BE2C (cell line): Measurements from ENCODE around the gene TTLL6.
"Not testable (repeated sequence)": the region's sequence is repeated elsewhere in the genome, so short reads cannot be mapped to it uniquely, and the experiment has no call there.

Source experiments
- DNase-seq: peaks from one replicate; pipeline ENCODE4 v3.0.0-alpha.2; 2020
- H3K27me3 ChIP-seq: fragments of 250-450 bp; sonication (Bioruptor Pico); 2 replicates; pipeline ENCODE4 v1.5.1; 2020; ENCODE audit warnings: mild to moderate bottlenecking
- H3K36me3 ChIP-seq: fragments of 250-450 bp; sonication (Bioruptor Pico); 2 replicates; pipeline ENCODE4 v1.5.1; 2020; ENCODE audit warnings: mild to moderate bottlenecking
- H3K4me1 ChIP-seq: fragments of 250-450 bp; sonication (Bioruptor Pico); 2 replicates; pipeline ENCODE4 v1.5.1; 2020
- H3K4me3 ChIP-seq: 2 replicates; pipeline ENCODE4 v1.5.1; 2011; ENCODE audit warnings: low read depth, low read length
- H3K9me3 ChIP-seq: fragments of 250-450 bp; sonication (Bioruptor Pico); 2 replicates; pipeline ENCODE4 v1.5.1; 2020
- CTCF ChIP-seq: IDR thresholded peaks from 2 replicates; pipeline ENCODE4 v1.5.1; 2012; ENCODE audit warnings: mild to moderate bottlenecking, low read depth, low read length

Gene TTLL6

DNA sequence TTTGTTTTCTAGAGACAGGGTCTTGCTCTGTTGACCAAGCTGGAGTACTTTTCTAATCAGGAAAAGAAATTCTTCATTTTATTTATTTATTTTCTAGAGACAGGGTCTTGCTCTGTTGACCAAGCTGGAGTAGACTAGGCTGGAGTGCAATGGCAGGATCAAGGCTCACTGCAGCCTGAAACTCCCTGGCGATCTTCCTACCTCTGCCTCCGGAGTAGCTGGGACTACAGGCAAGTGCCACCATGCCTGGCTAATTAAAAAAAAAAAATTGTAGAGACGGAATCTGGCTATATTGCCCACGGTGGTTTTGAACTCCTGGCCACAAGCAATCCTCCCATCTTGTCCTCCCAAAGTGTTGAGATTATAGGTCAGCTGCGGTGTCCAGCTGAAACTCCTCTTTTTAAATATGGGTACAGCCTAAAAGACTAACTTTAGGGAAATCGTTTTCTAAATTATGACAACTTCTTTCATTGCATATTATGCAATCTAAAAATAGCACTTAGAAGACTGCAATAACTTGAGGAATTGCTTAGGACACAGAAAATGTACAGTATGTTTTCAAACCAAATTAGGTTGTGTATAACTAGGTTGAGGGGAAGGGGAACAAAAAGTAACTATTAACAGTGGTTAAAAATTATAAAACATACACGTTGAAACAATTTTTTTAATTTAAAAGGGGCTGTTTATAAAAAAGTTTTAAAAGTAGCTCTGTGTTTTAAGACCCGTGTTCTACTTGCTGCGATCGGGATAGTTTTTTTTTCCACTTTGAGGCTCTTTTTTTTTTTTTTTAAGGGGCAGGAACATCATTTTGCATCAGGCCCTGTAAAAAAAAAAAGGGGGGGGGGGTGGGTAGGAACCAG is 99.4 kb downstream of the TTLL6 start:
- Histone ChIP-seq H3K27me3 (peaks cover 95% of the 10 kb centered on the region), H3K36me3 (no peaks in the 10 kb centered on the region), H3K4me3 (no peak overlapping the region), H3K4me1 (no peaks in the 10 kb centered on the region), H3K9me3 (no peaks in the 10 kb centered on the region)
- DNase-seq, result no peak
- no peak for TF ChIP-seq CTCF

DNA sequence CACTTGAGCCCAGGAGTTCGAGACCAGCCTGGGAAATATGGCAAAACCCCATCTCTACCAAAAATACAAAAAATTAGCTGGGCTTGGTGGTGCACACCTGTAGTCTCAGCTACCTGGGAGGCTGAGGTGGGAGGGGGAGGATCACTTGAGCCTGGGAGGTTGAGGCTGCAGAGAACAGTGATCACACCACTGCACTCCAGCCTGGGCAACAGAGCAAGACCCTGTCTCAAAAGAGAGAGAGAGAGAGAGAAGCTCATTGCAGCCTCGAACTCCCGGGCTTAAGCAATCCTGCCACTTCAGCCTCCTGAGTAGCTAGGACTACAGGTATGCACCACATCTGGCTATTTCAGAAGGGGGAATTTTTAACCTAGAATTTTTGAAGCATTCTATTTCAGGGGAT is 100.5 kb downstream of the TTLL6 start:
- not testable (repeated sequence) for H3K4me3 ChIP-seq, DNase-seq, H3K36me3 ChIP-seq, H3K9me3 ChIP-seq, H3K4me1 ChIP-seq
- peaks cover 95% of the 10 kb centered on the region for H3K27me3 ChIP-seq

- DNase-seq, result no peak
- peaks cover 93% of the 10 kb centered on the region for H3K27me3 ChIP-seq
- no peak for TF ChIP-seq CTCF
- H3K4me1 ChIP-seq, result no peaks in the 10 kb centered on the region
- H3K9me3 ChIP-seq, result no peaks in the 10 kb centered on the region
- no peaks in the 10 kb centered on the region for H3K36me3 ChIP-seq
- no peak overlapping the region for H3K4me3 ChIP-seq
Observed at GRCh38 chr17:48715496-48716399, 101.3 kb downstream of the TTLL6 start.
